Gastrocnemius medialis (tissue), 4 donors: ENCODE results near the gene DIP2C. TPM values are rescaled to one million over a fixed set of nuclear protein-coding genes. Genes with fewer than 3 reads are reported as not detected.

ENCODE experiments used
- ATAC-seq, 2 donors: fragments of 150-250 bp; one replicate each; pipeline ENCODE4 v1.9.1; 2016
- DNase-seq, 2 donors: peaks; one replicate each; pipeline ENCODE4 v3.0.0-alpha.2; 2019
- H3K27ac ChIP-seq, 4 donors: fragments of 200-600 bp; sonication (generic); 1 replicate in 1 of 4; 2 replicates in 3 of 4; pipeline ENCODE4 v1.5.1; 2016 to 2018; ENCODE audit warnings: mild to moderate bottlenecking in 2 of 4, moderate library complexity in 1 of 4
- H3K27me3 ChIP-seq, 3 donors: fragments of 200-600 bp; sonication (generic) in 2 of 3; 1 replicate in 1 of 3; 2 replicates in 2 of 3; pipeline versions ENCODE4 v1.5.1 to v1.6.0; 2016 to 2019; ENCODE audit warnings: mild to moderate bottlenecking in 1 of 3, moderate library complexity in 1 of 3
- H3K36me3 ChIP-seq, 2 donors: fragments of 200-600 bp; sonication (generic) in 1 of 2; one replicate each; pipeline ENCODE4 v1.5.1; 2017 to 2018
- H3K4me1 ChIP-seq, 2 donors: fragments of 200-600 bp; sonication (generic) in 1 of 2; one replicate each; pipeline ENCODE4 v1.5.1; 2016 to 2017; ENCODE audit warnings: mild to moderate bottlenecking in 2 of 2
- H3K4me3 ChIP-seq, 4 donors: fragments of 200-600 bp; sonication (generic) in 3 of 4; 1 replicate in 1 of 4; 2 replicates in 3 of 4; pipeline ENCODE4 v1.5.1; 2016 to 2019; ENCODE audit warnings: mild to moderate bottlenecking in 2 of 4
- H3K9me3 ChIP-seq, 3 donors: fragments of 200-600 bp; sonication (generic) in 2 of 3; 1 replicate in 1 of 3; 2 replicates in 2 of 3; pipeline ENCODE4 v1.5.1; 2016 to 2019
- CTCF ChIP-seq, 5 experiments: fragments of 450-650 bp in 3 of 5; fragments of 200-600 bp in 2 of 5; sonication (generic) in 2 of 5; IDR thresholded peaks in 4 of 5; conservative IDR thresholded peaks in 1 of 5; 1 replicate in 4 of 5; 2 replicates in 1 of 5; pipeline ENCODE4 v1.5.1; 2016 to 2019; ENCODE audit warnings: antibody characterized with exemption in 5 of 5, mild to moderate bottlenecking in 3 of 5, moderate library complexity in 3 of 5
- POLR2A ChIP-seq, 2 donors: fragments of 450-650 bp; IDR thresholded peaks; one replicate each; pipeline ENCODE4 v1.6.1; 2017; ENCODE audit warnings: antibody characterized with exemption in 2 of 2, mild to moderate bottlenecking in 2 of 2, moderate library complexity in 2 of 2
- in situ Hi-C, 4 donors: fragments of 200-750 bp; cut with MboI; loops; one replicate each; pipeline versions ENCODE4 v1.15.0 to v1.8.0; 2017; ENCODE audit warnings: low sequenced_read_pairs in 4 of 4
- intact Hi-C: fragments of 100-400 bp; cut with DNase I; formaldehyde crosslinking; loops from one replicate; pipeline ENCODE4 v1.15.1; 2023; ENCODE audit warnings: low total_unique reads
- total RNA-seq, 4 donors: library from RNA; depleted of rRNA; stranded (reverse); fragments of >200 nt; gene quantifications; one replicate each; pipeline versions ENCODE4 v1.1.0 to v1.2.3, GENCODE V29; 2016

The DIP2C gene
- total RNA-seq, 4 donors from 2014 or later = 19.1 to 60.0 (median 30.2) TPM

DNA sequence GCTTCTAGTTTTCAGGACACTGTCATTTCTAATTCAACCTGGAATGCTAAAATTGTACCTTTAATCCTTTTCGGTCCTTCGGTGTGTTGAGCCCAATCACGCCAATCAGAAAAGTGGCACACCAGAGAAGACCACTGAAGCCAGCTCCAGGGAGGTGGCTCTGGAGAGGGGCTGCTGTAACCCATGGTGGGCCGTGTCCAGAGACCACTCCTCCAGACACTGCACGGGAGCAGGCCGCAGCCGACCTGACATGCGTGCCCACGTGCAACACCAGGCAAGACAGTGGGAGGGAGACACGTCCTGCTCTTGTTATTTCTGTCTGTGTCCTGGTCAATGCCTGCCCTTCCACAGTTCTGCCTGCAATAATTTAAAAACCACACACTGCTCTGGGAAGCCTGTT lies 308.1 kb downstream of the DIP2C start:
- H3K36me3 ChIP-seq = peaks cover 0 to 24% of the 10 kb centered on the region in 2 donors
- DNase-seq (no peak), ATAC-seq (no peak)

GRCh38 chr10:380313-380940 lies 309.0 kb downstream of the DIP2C start:
- TF ChIP-seq CTCF (IDR thresholded peaks at IDR 0.05 in 4 of 5, conservative IDR thresholded peaks at IDR 0.05 in 1 of 5) (no peak), POLR2A (IDR thresholded peaks at IDR 0.05) (no peak)
- Histone ChIP-seq H3K9me3 (no peaks in the 10 kb centered on the region), H3K4me3 (no peak overlapping the region), H3K4me1 (no peaks in the 10 kb centered on the region), H3K27ac (no peak overlapping the region), H3K36me3 (peaks cover 0 to 19% of the 10 kb centered on the region in 2 donors), H3K27me3 (no peaks in the 10 kb centered on the region)
- intact Hi-C loops = no loop called here
- no peak for ATAC-seq
- in situ Hi-C loops = no loop called here
- no peak for DNase-seq

More for the DNA sequence above, 308.1 kb downstream of the DIP2C start:
- in situ Hi-C loops (no loop called here), intact Hi-C loops (no loop called here)
- Histone ChIP-seq H3K9me3 (no peaks in the 10 kb centered on the region), H3K27me3 (no peaks in the 10 kb centered on the region), H3K27ac (no peak overlapping the region), H3K4me1 (no peaks in the 10 kb centered on the region), H3K4me3 (no peak overlapping the region)
- TF ChIP-seq POLR2A (IDR thresholded peaks at IDR 0.05) (no peak), CTCF (IDR thresholded peaks at IDR 0.05 in 4 of 5, conservative IDR thresholded peaks at IDR 0.05 in 1 of 5) (no peak)

DNA sequence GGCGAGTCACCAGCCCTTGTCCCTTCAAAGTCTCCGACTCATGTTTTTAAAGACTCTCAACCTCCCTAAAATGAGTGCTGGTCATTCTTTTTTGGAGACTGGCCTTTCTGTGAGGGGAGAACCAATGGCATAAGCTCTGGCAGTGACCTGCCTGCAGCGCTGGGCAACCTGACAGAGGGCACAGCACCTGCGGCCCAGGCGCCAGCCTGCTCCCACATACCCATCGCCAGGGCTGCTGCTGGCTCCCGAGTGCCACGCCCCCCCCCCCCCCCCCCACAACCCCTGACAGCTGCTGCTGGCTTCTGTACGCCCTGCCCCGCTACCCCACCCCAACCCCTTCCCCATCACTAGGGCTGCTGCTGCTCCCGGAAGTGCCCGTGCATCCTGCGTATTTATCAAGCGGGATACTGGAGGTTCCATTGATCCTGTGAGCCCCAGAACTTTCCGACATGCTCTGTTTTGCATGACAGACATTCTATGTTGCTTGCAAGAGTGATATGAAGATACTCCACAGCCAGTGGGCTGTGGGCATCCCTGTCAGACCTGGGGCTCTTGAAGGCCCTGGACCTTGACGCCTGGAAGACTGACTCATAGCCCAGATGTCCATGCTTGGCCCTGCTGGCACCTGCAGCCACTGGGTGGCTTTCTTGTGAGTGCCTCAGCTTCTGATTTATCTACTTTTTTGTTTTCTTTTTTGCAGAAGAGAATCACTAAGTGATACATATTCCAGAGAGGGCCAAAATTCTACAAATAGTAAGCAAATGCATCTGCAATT lies 310.4 kb downstream of the DIP2C start:
- Histone ChIP-seq H3K27ac (no peak overlapping the region), H3K4me1 (no peaks in the 10 kb centered on the region), H3K36me3 (peaks cover 0 to 19% of the 10 kb centered on the region in 2 donors), H3K27me3 (no peaks in the 10 kb centered on the region), H3K9me3 (no peaks in the 10 kb centered on the region), H3K4me3 (no peak overlapping the region)
- ATAC-seq (no peak), DNase-seq (no peak)
- no peak for TF ChIP-seq POLR2A (IDR thresholded peaks at IDR 0.05)
- TF ChIP-seq CTCF (IDR thresholded peaks at IDR 0.05 in 4 of 5, conservative IDR thresholded peaks at IDR 0.05 in 1 of 5) = no peak
- intact Hi-C loops = no loop called here
- in situ Hi-C loops = no loop called here

GRCh38 chr10:378230-378929 lies 311.1 kb downstream of the DIP2C start:
- Histone ChIP-seq H3K4me1 (no peaks in the 10 kb centered on the region), H3K27me3 (no peaks in the 10 kb centered on the region), H3K27ac (no peak overlapping the region), H3K9me3 (no peaks in the 10 kb centered on the region), H3K4me3 (no peak overlapping the region), H3K36me3 (peaks cover 0 to 17% of the 10 kb centered on the region in 2 donors)
- no peak for TF ChIP-seq CTCF (IDR thresholded peaks at IDR 0.05 in 4 of 5, conservative IDR thresholded peaks at IDR 0.05 in 1 of 5)
- TF ChIP-seq POLR2A (IDR thresholded peaks at IDR 0.05) = no peak
- DNase-seq = no peak
- intact Hi-C loops = no loop called here
- in situ Hi-C loops = no loop called here
- ATAC-seq = no peak
